Measurements from ENCODE around the gene LMNTD1.
"Not testable (repeated sequence)": the region's sequence is repeated elsewhere in the genome, so short reads cannot be mapped to it uniquely, and the experiment has no call there.

Gene LMNTD1

GRCh38 chr12:25434515-25434914 is 118.6 kb downstream of the LMNTD1 start:
- Histone ChIP-seq H3K27ac (no peak overlapping the region), H3K36me3 (replicated peaks) (no peaks in the 10 kb centered on the region), H3K4me3 (ENCODE audit: low read depth, low read length) (no peak overlapping the region), H3K27me3 (replicated peaks) (no peaks in the 10 kb centered on the region)
- no peak for TF ChIP-seq CTCF (IDR thresholded peaks at IDR 0.05; ENCODE audit: low read depth, low read length, missing control alignments)
- in situ Hi-C loops (cut with HindIII; ENCODE audit: low pct_ligation_motif_present, low sequenced_read_pairs) = loop anchor here (25.0 kb wide), 1 partner anchor 578 kb away; no protein-coding TSS in a partner anchor
- no peak for DNase-seq

- no peak for TF ChIP-seq CTCF (IDR thresholded peaks at IDR 0.05; ENCODE audit: low read depth, low read length, missing control alignments)
- in situ Hi-C loops (cut with HindIII; ENCODE audit: low pct_ligation_motif_present, low sequenced_read_pairs) = loop anchor here (25.0 kb wide), 1 partner anchor 579 kb away; no protein-coding TSS in a partner anchor
- no peaks in the 10 kb centered on the region for H3K27me3 ChIP-seq (replicated peaks)
- DNase-seq = peak; percentile 29
- no peak overlapping the region for H3K4me3 ChIP-seq (ENCODE audit: low read depth, low read length)
- no peak overlapping the region for H3K27ac ChIP-seq
- H3K36me3 ChIP-seq (replicated peaks) = no peaks in the 10 kb centered on the region
Measured at GRCh38 chr12:25433581-25434325, 119.3 kb downstream of the LMNTD1 start.

- DNase-seq = no peak
- Histone ChIP-seq H3K36me3 (replicated peaks) (no peaks in the 10 kb centered on the region), H3K27ac (no peak overlapping the region), H3K4me3 (ENCODE audit: low read depth, low read length) (no peak overlapping the region), H3K27me3 (replicated peaks) (no peaks in the 10 kb centered on the region)
- in situ Hi-C loops (cut with HindIII; ENCODE audit: low pct_ligation_motif_present, low sequenced_read_pairs) = loop anchor here (25.0 kb wide), 1 partner anchor 579 kb away; no protein-coding TSS in a partner anchor
- no peak for TF ChIP-seq CTCF (IDR thresholded peaks at IDR 0.05; ENCODE audit: low read depth, low read length, missing control alignments)
Measured at GRCh38 chr12:25433024-25433423, 120.1 kb downstream of the LMNTD1 start.

- H3K4me3 ChIP-seq (ENCODE audit: low read depth, low read length) = no peak overlapping the region
- H3K27ac ChIP-seq = no peak overlapping the region
- in situ Hi-C loops (cut with HindIII; ENCODE audit: low pct_ligation_motif_present, low sequenced_read_pairs) = loop anchor here (25.0 kb wide), 1 partner anchor 585 kb away; no protein-coding TSS in a partner anchor
- no peak for TF ChIP-seq CTCF (IDR thresholded peaks at IDR 0.05; ENCODE audit: low read depth, low read length, missing control alignments)
- no peaks in the 10 kb centered on the region for H3K27me3 ChIP-seq (replicated peaks)
- no peaks in the 10 kb centered on the region for H3K36me3 ChIP-seq (replicated peaks)
- DNase-seq = no peak
Measured at GRCh38 chr12:25427337-25428249, 125.5 kb downstream of the LMNTD1 start.

- not testable (repeated sequence) for H3K27me3 ChIP-seq (replicated peaks); H3K36me3 ChIP-seq (replicated peaks); H3K4me3 ChIP-seq (ENCODE audit: low read depth, low read length); DNase-seq; H3K27ac ChIP-seq
- in situ Hi-C loops (cut with HindIII; ENCODE audit: low pct_ligation_motif_present, low sequenced_read_pairs) = loop anchor here (25.0 kb wide), 1 partner anchor 585 kb away; no protein-coding TSS in a partner anchor
Measured at GRCh38 chr12:25426821-25427220, 126.3 kb downstream of the LMNTD1 start.

Measured in brain microvascular endothelial cell (primary cell).